ENCODE measurements around the gene HOXB2.

HOXB2 gene

GRCh38 chr17:48494335-48494734, 50.6 kb downstream of the HOXB2 start:
- Histone ChIP-seq H3K4me3 (ENCODE audit: low read length) (no peak overlapping the region), H3K36me3 (ENCODE audit: control insufficient read depth, insufficient read depth, low read length) (no peaks in the 10 kb centered on the region), H3K27me3 (ENCODE audit: control insufficient read depth, insufficient read depth, low read length) (peaks cover 40% of the 10 kb centered on the region), H3K9me3 (ENCODE audit: control insufficient read depth, low read length) (no peaks in the 10 kb centered on the region), H3K4me1 (ENCODE audit: control insufficient read depth, insufficient read depth, low read length) (peaks cover 8% of the 10 kb centered on the region), H3K9ac (ENCODE audit: low read length) (no peak overlapping the region)

Data from mucosa of stomach (tissue), 1 donor.